Measurements from ENCODE around the gene GRAMD2A.

Gene GRAMD2A

GRCh38 chr15:72199205-72199515 is 1.6 kb upstream of the GRAMD2A start:
- peaks cover 62% of the 10 kb centered on the region for H3K36me3 ChIP-seq
- H3K27ac ChIP-seq: no peak overlapping the region
- no peak overlapping the region for H3K4me3 ChIP-seq (ENCODE audit: low read depth in 1 of 2, low read length in 1 of 2)
- no peaks in the 10 kb centered on the region for H3K9me3 ChIP-seq
- TF ChIP-seq CTCF (IDR thresholded peaks at IDR 0.05): no peak
- peaks cover 30% of the 10 kb centered on the region for H3K27me3 ChIP-seq
- H3K4me1 ChIP-seq (ENCODE audit: control insufficient read depth in 1 of 2, insufficient read depth in 1 of 2, low read depth in 1 of 2, low read length in 1 of 2): peaks cover 24 to 25% of the 10 kb centered on the region in 2 experiments

DNA sequence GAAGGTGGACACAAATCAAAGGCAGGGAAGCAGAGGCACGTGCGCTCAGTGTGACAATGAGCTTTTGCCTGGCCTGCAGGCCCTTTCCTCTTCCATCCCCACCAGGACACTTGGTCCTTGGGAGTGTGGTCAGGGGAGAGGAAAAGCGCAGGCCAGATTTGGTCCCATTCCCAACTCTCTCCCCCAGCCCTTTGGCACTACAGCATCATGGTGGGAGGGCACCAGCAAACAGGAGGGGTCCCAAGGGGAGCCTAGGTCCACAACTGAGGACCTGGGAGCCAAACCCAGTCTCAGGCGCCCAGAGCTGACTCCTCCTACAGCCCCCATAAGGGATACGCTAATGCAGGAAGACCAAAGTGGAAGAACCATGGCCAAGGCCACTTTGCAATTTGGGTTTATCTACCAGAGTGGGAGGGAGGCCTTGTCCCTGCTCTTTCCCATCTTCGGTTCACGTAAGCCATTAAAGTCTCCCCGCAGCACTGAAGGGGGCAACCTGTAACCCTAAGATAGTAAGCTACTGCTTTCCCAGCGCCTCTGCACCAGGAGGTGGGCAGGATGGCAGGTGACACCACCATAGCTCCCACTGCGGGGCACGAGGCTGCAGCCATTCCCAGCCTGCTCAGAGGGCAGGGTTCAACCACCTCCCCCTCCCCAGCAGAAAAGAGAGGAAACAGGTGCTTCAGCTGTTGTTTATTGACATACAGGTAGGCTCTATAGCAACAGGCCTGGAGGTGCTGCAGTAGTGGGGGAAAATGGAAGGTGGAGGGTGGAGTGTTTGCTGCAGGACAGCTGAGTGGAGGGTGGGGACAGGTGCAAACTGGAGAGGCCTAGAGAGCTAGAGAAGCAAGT is 993 bp upstream of the GRAMD2A start:
- Histone ChIP-seq H3K27me3 (peaks cover 30% of the 10 kb centered on the region), H3K27ac (no peak overlapping the region), H3K36me3 (peaks cover 56% of the 10 kb centered on the region), H3K4me1 (ENCODE audit: control insufficient read depth in 1 of 2, insufficient read depth in 1 of 2, low read depth in 1 of 2, low read length in 1 of 2) (peaks cover 24 to 25% of the 10 kb centered on the region in 2 experiments), H3K9me3 (no peaks in the 10 kb centered on the region), H3K4me3 (ENCODE audit: low read depth in 1 of 2, low read length in 1 of 2) (no peak overlapping the region)
- no peak for TF ChIP-seq CTCF (IDR thresholded peaks at IDR 0.05)

DNA sequence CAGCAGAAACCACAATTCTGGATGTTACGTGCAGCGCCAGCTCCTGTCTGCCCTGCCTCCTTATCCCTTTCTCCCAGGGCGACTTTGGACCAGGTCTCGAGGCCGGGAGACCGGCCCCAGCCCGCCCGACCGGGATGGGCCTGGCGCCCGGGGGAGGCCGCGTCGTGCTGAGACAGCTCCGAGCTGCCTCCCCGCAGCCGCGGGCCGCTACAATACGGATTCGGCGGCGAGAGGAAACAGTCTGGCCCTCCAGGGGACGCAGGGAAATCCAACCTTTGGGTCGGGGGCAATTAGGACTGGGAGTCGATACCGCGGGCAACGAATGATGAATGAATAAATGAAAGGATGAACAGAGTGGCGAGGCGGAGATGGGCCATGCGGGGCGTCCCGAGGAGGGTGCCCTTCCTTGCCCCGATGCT is 537 bp downstream of the GRAMD2A start:
- peaks cover 24 to 25% of the 10 kb centered on the region in 2 experiments for H3K4me1 ChIP-seq (ENCODE audit: control insufficient read depth in 1 of 2, insufficient read depth in 1 of 2, low read depth in 1 of 2, low read length in 1 of 2)
- peak overlapping the region; percentile 49 to 55 for H3K4me3 ChIP-seq (ENCODE audit: low read depth in 1 of 2, low read length in 1 of 2)
- peaks cover 41% of the 10 kb centered on the region for H3K36me3 ChIP-seq
- H3K27me3 ChIP-seq: peaks cover 35% of the 10 kb centered on the region
- no peak overlapping the region for H3K27ac ChIP-seq
- no peak for TF ChIP-seq CTCF (IDR thresholded peaks at IDR 0.05)
- no peaks in the 10 kb centered on the region for H3K9me3 ChIP-seq

- Histone ChIP-seq H3K36me3 (peaks cover 36% of the 10 kb centered on the region), H3K27me3 (peaks cover 39% of the 10 kb centered on the region), H3K9me3 (no peaks in the 10 kb centered on the region), H3K4me3 (ENCODE audit: low read depth in 1 of 2, low read length in 1 of 2) (no peak overlapping the region), H3K4me1 (ENCODE audit: control insufficient read depth in 1 of 2, insufficient read depth in 1 of 2, low read depth in 1 of 2, low read length in 1 of 2) (peaks cover 24 to 25% of the 10 kb centered on the region in 2 experiments), H3K27ac (no peak overlapping the region)
- no peak for TF ChIP-seq CTCF (IDR thresholded peaks at IDR 0.05)
Observed at GRCh38 chr15:72196409-72197040, 1.1 kb downstream of the GRAMD2A start.

DNA sequence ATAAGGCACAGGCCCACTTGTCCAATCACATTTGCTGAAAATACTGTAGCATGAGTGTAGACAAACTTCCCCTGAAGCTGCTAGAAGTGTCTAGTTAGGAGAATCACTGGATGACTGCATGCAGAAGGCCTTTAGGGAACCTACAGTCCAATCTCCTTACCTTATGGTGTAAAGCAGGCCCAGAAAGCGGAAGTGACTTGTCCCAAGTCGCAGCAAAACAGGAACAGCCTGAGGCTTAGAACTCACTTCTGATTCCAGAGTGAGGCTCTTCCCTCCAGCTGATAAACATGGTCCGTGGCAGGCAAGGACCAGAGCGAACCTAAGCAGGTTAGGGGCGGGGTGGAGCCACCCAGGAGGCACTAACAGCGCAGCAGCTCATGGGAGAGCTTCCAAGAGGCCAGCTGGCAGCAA is 2.5 kb downstream of the GRAMD2A start:
- H3K9me3 ChIP-seq: no peaks in the 10 kb centered on the region
- peaks cover 53% of the 10 kb centered on the region for H3K27me3 ChIP-seq
- H3K36me3 ChIP-seq: peaks cover 22% of the 10 kb centered on the region
- H3K27ac ChIP-seq: peak overlapping the region; percentile 73
- H3K4me1 ChIP-seq (ENCODE audit: control insufficient read depth in 1 of 2, insufficient read depth in 1 of 2, low read depth in 1 of 2, low read length in 1 of 2): peaks cover 24 to 25% of the 10 kb centered on the region in 2 experiments
- H3K4me3 ChIP-seq (ENCODE audit: low read depth in 1 of 2, low read length in 1 of 2): peak overlapping the region; percentile 25 to 36
- TF ChIP-seq CTCF (IDR thresholded peaks at IDR 0.05): no peak

All from neutrophil (primary cell).